SK-N-SH (cell line): ENCODE measurements around the gene COL26A1. TPM values are rescaled to one million over a fixed set of nuclear protein-coding genes. Genes with fewer than 3 reads are reported as not detected.

Experiments used
- CTCF ChIA-PET: fragments of 300-600, 350-600 bp; formaldehyde crosslinking; extraction: SDS; loops from one replicate; lab custom pipeline; 2021; lab: Yijun Ruan, JAX
- POLR2A ChIA-PET: fragments of 350-600 bp; sonication (Branson Sonifier 250); formaldehyde crosslinking; extraction: SDS; loops from one replicate; lab custom pipeline; 2020; ENCODE audit warnings: antibody characterized with exemption, inconsistent platforms; lab: Yijun Ruan, JAX
- DNase-seq: peaks from one replicate; pipeline ENCODE4 v3.0.0; 2012
- H2AFZ ChIP-seq: fragments of 200-600 bp; sonication (generic); 2 replicates; pipeline ENCODE4 v1.8.1; 2016; ENCODE audit warnings: antibody characterized with exemption, mild to moderate bottlenecking, low read depth
- H3F3A ChIP-seq: fragments of 200-600 bp; sonication (generic); replicated peaks from 2 replicates; pipeline ENCODE3; 2016; ENCODE audit warnings: antibody characterized with exemption, mild to moderate bottlenecking; ENCODE audit not compliant: insufficient read depth
- H3K27ac ChIP-seq, 2 experiments: fragments of 200-500 bp in 1 of 2; fragments of 200-600 bp in 1 of 2; sonication (Bioruptor generic) in 1 of 2; sonication (generic), shearing (Covaris generic) in 1 of 2; 2 replicates each; pipeline versions ENCODE4 v1.5.1 to v1.6.1; 2014 to 2016; ENCODE audit warnings: low read depth in 2 of 2, inconsistent platforms in 1 of 2, low read length in 1 of 2, mild to moderate bottlenecking in 1 of 2, mixed read lengths in 1 of 2
- H3K27me3 ChIP-seq: fragments of 200-600 bp; sonication (generic), shearing (Covaris generic); 2 replicates; pipeline ENCODE4 v1.6.1; 2016; ENCODE audit warnings: mixed run types; ENCODE audit not compliant: insufficient read depth
- H3K36me3 ChIP-seq, 2 experiments: fragments of 200-500 bp in 1 of 2; fragments of 200-600 bp in 1 of 2; sonication (Bioruptor generic) in 1 of 2; sonication (generic) in 1 of 2; replicated peaks in 1 of 2; 2 replicates each; pipeline versions ENCODE3 to v1.5.1; 2014 to 2016; ENCODE audit warnings: low read length in 1 of 2, mild to moderate bottlenecking in 1 of 2; ENCODE audit not compliant: insufficient read depth in 2 of 2, control insufficient read depth in 1 of 2
- H3K4me1 ChIP-seq, 2 experiments: fragments of 200-500 bp in 1 of 2; fragments of 200-600 bp in 1 of 2; sonication (Bioruptor generic) in 1 of 2; sonication (generic), shearing (Covaris generic) in 1 of 2; 2 replicates each; pipeline versions ENCODE4 v1.5.1 to v1.6.1; 2014 to 2016; ENCODE audit warnings: low read depth in 1 of 2, low read length in 1 of 2, mixed run types in 1 of 2; ENCODE audit not compliant: insufficient read depth in 2 of 2, control insufficient read depth in 1 of 2
- H3K4me2 ChIP-seq: fragments of 200-600 bp; sonication (generic), shearing (Covaris generic); 2 replicates; pipeline ENCODE4 v1.6.1; 2017; ENCODE audit warnings: mixed run types
- H3K4me3 ChIP-seq, 2 experiments: fragments of 200-500 bp in 1 of 2; fragments of 200-600 bp in 1 of 2; sonication (Bioruptor generic) in 1 of 2; sonication (generic), shearing (Covaris generic) in 1 of 2; 2 replicates each; pipeline versions ENCODE4 v1.5.1 to v1.8.1; 2014 to 2016; ENCODE audit warnings: low read depth in 2 of 2, inconsistent platforms in 1 of 2, low read length in 1 of 2, mild to moderate bottlenecking in 1 of 2, mixed read lengths in 1 of 2, moderate library complexity in 1 of 2
- H3K79me2 ChIP-seq: fragments of 200-600 bp; sonication (generic); 2 replicates; pipeline ENCODE4 v1.8.1; 2017; ENCODE audit warnings: mild to moderate bottlenecking; ENCODE audit not compliant: insufficient read depth
- H3K9ac ChIP-seq: fragments of 200-600 bp; sonication (generic); 2 replicates; pipeline ENCODE4 v1.6.1; 2017; ENCODE audit warnings: mixed run types
- H3K9me2 ChIP-seq: fragments of 200-600 bp; sonication (generic); 2 replicates; pipeline ENCODE4 v1.6.1; 2017; ENCODE audit warnings: mixed run types
- H3K9me3 ChIP-seq: fragments of 200-600 bp; sonication (generic); 2 replicates; pipeline ENCODE4 v1.6.1; 2017; ENCODE audit warnings: mixed run types, mild to moderate bottlenecking, moderate library complexity
- H4K20me1 ChIP-seq: fragments of 200-600 bp; sonication (generic); 2 replicates; pipeline ENCODE4 v1.6.1; 2017; ENCODE audit warnings: mild to moderate bottlenecking, mixed run types; ENCODE audit not compliant: insufficient read depth
- CTCF ChIP-seq: fragments of 200-600 bp; sonication (generic); IDR thresholded peaks from 2 replicates; pipeline ENCODE4 v1.6.1; 2017; ENCODE audit warnings: antibody characterized with exemption, mild to moderate bottlenecking, moderate library complexity
- EZH2phosphoT487 ChIP-seq: fragments of 200-600 bp; sonication (generic); IDR thresholded peaks from 2 replicates; pipeline ENCODE4 v1.6.1; 2017; ENCODE audit warnings: low read depth, mixed run types, mild to moderate bottlenecking, antibody characterized with exemption, moderate library complexity, borderline replicate concordance
- GATA2 ChIP-seq: sonication (generic); formaldehyde crosslinking; IDR thresholded peaks from 2 replicates; pipeline ENCODE4 v1.5.0; 2020; ENCODE audit warnings: mild to moderate bottlenecking, missing genetic modification reagents
- IRF3 ChIP-seq: fragments of 150-350 bp; IDR thresholded peaks from 2 replicates; pipeline ENCODE4 v1.6.1; 2016; ENCODE audit warnings: mild to moderate bottlenecking, low read depth, low read length
- MAX ChIP-seq: IDR thresholded peaks from 2 replicates; pipeline ENCODE4 v1.4.0; 2012; ENCODE audit warnings: low read depth
- NFIC ChIP-seq: IDR thresholded peaks from 2 replicates; pipeline ENCODE4 v1.4.0; 2012; ENCODE audit warnings: borderline replicate concordance
- PBX3 ChIP-seq: IDR thresholded peaks from 2 replicates; pipeline ENCODE4; 2012
- POLR2AphosphoS5 ChIP-seq: IDR thresholded peaks from 2 replicates; pipeline ENCODE4 v1.6.1; 2012; ENCODE audit warnings: low read depth, low read length
- RCOR1 ChIP-seq: fragments of 150-350 bp; IDR thresholded peaks from 2 replicates; pipeline ENCODE4 v1.6.1; 2017; ENCODE audit warnings: antibody characterized with exemption, low read length
- REST ChIP-seq: IDR thresholded peaks from 2 replicates; pipeline ENCODE4 v1.6.1; 2012; ENCODE audit warnings: mild to moderate bottlenecking, low read depth, low read length, moderate library complexity
- RFX5 ChIP-seq: IDR thresholded peaks from 2 replicates; pipeline ENCODE4 v1.6.1; 2012; ENCODE audit warnings: mild to moderate bottlenecking, improper control_type of control experiment, low read length
- SIN3A ChIP-seq: IDR thresholded peaks from 2 replicates; pipeline ENCODE4 v1.6.1; 2012; ENCODE audit warnings: low read depth, mild to moderate bottlenecking, low read length, moderate library complexity, borderline replicate concordance
- SMC3 ChIP-seq: IDR thresholded peaks from 2 replicates; pipeline ENCODE4 v1.6.1; 2012; ENCODE audit warnings: low read depth, low read length, improper control_type of control experiment
- TCF12 ChIP-seq: IDR thresholded peaks from 2 replicates; pipeline ENCODE4 v1.4.0; 2012
- TEAD4 ChIP-seq: IDR thresholded peaks from 2 replicates; pipeline ENCODE4 v1.4.0; 2012; ENCODE audit warnings: mild to moderate bottlenecking, borderline replicate concordance; ENCODE audit not compliant: insufficient read depth
- USF1 ChIP-seq: IDR thresholded peaks from 2 replicates; pipeline ENCODE4 v1.4.0; 2012; ENCODE audit warnings: low read depth, borderline replicate concordance
- WGBS: methylation state at CpG from one replicate; pipeline ENCODE4 v1.1.6; 2017; ENCODE audit warnings: low lambda C conversion rate; 5-methylcytosine and 5-hydroxymethylcytosine counted together
- polyA plus RNA-seq, 3 experiments: library from polyadenylated mRNA; depleted of rRNA; stranded (reverse); fragments of >200 nt; gene quantifications; 2 replicates each; pipeline ENCODE4 v1.2.3, GENCODE V29; 2012

The COL26A1 gene
- polyA plus RNA-seq, 1 of the 3 experiments (the other 2 are of a cell fraction), result 0.05 TPM

- Histone ChIP-seq H3K9me3 (no peaks in the 10 kb centered on the region), H3K27me3 (0 out of 2 replicates have a peak, but pooled peaks cover 16% of the 10 kb centered on the region), H3K9ac (no peak overlapping the region), H3K4me1 (no peaks in the 10 kb centered on the region; a peak in 1 of 4 replicates), H3K27ac (no peak overlapping the region), H3K4me3 (no peak overlapping the region), H3K4me2 (no peak overlapping the region), H3F3A (no peaks in the 10 kb centered on the region), H3K9me2 (no peaks in the 10 kb centered on the region), H3K79me2 (no peaks in the 10 kb centered on the region), H3K36me3 (no peaks in the 10 kb centered on the region), H4K20me1 (no peaks in the 10 kb centered on the region), H2AFZ (no peak overlapping the region)
- ChIA-PET POLR2A (no interaction called here), CTCF (interaction anchor here (1.0 to 6.1 kb wide), 7 partner anchors 29 to 140 kb away, joined by 3 to 48 read pairs (median 5); no protein-coding TSS in a partner anchor)
- TF ChIP-seq TEAD4, result no peak
- no peak for TF ChIP-seq MAX
- no peak for TF ChIP-seq REST
- no peak for TF ChIP-seq IRF3
- TF ChIP-seq POLR2AphosphoS5, result no peak
- no peak for TF ChIP-seq EZH2phosphoT487
- TF ChIP-seq RFX5, result no peak
- no peak for TF ChIP-seq TCF12
- 48% methylated on average over 8 of the region's 8 CpGs for WGBS
- no peak for DNase-seq
Observed at GRCh38 chr7:101368422-101369165, 5.9 kb downstream of the COL26A1 start.

- H3K9me3 ChIP-seq, result no peaks in the 10 kb centered on the region
- 33% methylated on average over 5 of the region's 5 CpGs for WGBS
- no peaks in the 10 kb centered on the region for H3K36me3 ChIP-seq
- no peaks in the 10 kb centered on the region for H3K79me2 ChIP-seq
- H3K4me3 ChIP-seq, result no peak overlapping the region
- peaks cover 0 to 2% of the 10 kb centered on the region in 2 experiments; a peak in 1 of 4 replicates for H3K4me1 ChIP-seq
- no peak for DNase-seq
- H3K9me2 ChIP-seq, result no peaks in the 10 kb centered on the region
- ChIA-PET POLR2A (no interaction called here), CTCF (interaction anchor here (0.5 to 6.1 kb wide), 8 partner anchors 8 to 138 kb away, joined by 3 to 48 read pairs (median 6); partner anchors contain the start of gene COL26A1)
- no peak overlapping the region for H3K9ac ChIP-seq
- no peak overlapping the region for H3K27ac ChIP-seq
- 0 out of 2 replicates have a peak, but pooled peaks cover 16% of the 10 kb centered on the region for H3K27me3 ChIP-seq
- no peaks in the 10 kb centered on the region for H3F3A ChIP-seq
- H4K20me1 ChIP-seq, result no peaks in the 10 kb centered on the region
- H2AFZ ChIP-seq, result no peak overlapping the region
- no peak overlapping the region for H3K4me2 ChIP-seq
- TF ChIP-seq USF1 (no peak), NFIC (no peak), GATA2 (CRISPR knock-in tag) (no peak), PBX3 (no peak), CTCF (no peak), RCOR1 (no peak), TCF12 (no peak), SMC3 (no peak), SIN3A (no peak)
Observed at GRCh38 chr7:101370836-101371235, 8.2 kb downstream of the COL26A1 start.
